ENCODE results near the gene UNC93A.
"Not testable (repeated sequence)": the region's sequence is repeated elsewhere in the genome, so short reads cannot be mapped to it uniquely, and the experiment has no call there.

Gene UNC93A

GRCh38 chr6:167272696-167273379, 18.3 kb upstream of the UNC93A start:
- no peaks in the 10 kb centered on the region for H3K27me3 ChIP-seq (ENCODE audit: insufficient read depth, low read length)

DNA sequence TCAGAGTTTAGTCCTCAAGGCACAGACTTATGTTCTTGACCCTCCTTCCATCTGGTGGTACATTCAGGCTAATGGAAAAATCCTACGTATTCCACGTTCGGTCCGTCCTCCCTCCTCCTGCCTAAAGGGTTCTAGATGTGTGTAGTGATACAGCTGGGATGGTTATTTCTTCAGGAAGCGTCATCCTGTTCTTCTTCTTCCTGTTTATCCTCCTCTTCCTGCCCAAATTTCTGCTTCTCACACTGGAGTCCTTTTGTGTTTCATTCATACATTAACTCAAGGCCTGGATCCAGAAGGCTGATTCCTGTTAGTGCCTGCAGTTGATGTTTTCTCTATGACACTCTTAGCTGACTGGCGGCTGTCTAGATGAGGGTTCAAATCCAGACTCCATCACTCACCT, 16.8 kb upstream of the UNC93A start:
- no peak overlapping the region for H3K4me3 ChIP-seq (ENCODE audit: low read depth, low read length)
- H3K36me3 ChIP-seq (ENCODE audit: insufficient read depth, low read length) = no peaks in the 10 kb centered on the region
- no peaks in the 10 kb centered on the region for H3K27me3 ChIP-seq (ENCODE audit: insufficient read depth, low read length)
- no peak overlapping the region for H2AFZ ChIP-seq (ENCODE audit: low read length, unreplicated experiment)
- no peaks in the 10 kb centered on the region for H3K4me1 ChIP-seq (ENCODE audit: control insufficient read depth, insufficient read depth, low read length, unreplicated experiment)
- H3K79me2 ChIP-seq (ENCODE audit: control insufficient read depth, insufficient read depth, low read length, unreplicated experiment) = no peaks in the 10 kb centered on the region
- no peak overlapping the region for H3K27ac ChIP-seq (ENCODE audit: low read depth, low read length)

More at GRCh38 chr6:167272696-167273379, 18.3 kb upstream of the UNC93A start:
- Histone ChIP-seq H3K36me3 (ENCODE audit: insufficient read depth, low read length) (no peaks in the 10 kb centered on the region), H3K79me2 (ENCODE audit: control insufficient read depth, insufficient read depth, low read length, unreplicated experiment) (no peaks in the 10 kb centered on the region), H3K27ac (ENCODE audit: low read depth, low read length) (no peak overlapping the region), H2AFZ (ENCODE audit: low read length, unreplicated experiment) (no peak overlapping the region), H3K4me3 (ENCODE audit: low read depth, low read length) (no peak overlapping the region), H3K4me1 (ENCODE audit: control insufficient read depth, insufficient read depth, low read length, unreplicated experiment) (no peaks in the 10 kb centered on the region)

DNA sequence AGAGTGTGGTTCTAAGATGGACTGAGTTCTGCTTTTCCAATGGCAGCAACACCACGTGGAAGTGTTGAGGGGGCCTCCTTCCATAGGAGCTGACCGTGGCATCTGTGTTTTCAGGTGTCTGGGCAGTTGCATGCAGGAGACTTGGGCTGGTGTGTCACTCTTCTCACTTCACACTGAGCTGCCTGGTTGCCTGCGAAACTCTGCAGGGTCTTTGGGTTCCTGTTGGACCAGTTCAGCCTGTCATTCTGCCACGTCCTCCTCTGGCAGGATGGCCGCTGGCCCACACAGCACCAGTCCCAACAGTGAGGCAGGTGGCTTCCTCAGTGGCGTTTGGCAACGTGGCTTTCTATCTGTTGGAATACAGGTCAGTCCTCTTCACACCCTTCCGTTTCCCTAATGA, 16.1 kb upstream of the UNC93A start:
- Histone ChIP-seq H3K4me1 (ENCODE audit: control insufficient read depth, insufficient read depth, low read length, unreplicated experiment) (no peaks in the 10 kb centered on the region), H3K27ac (ENCODE audit: low read depth, low read length) (no peak overlapping the region), H3K27me3 (ENCODE audit: insufficient read depth, low read length) (no peaks in the 10 kb centered on the region)

GRCh38 chr6:167275436-167275835, 15.7 kb upstream of the UNC93A start:
- Histone ChIP-seq H3K4me1 (ENCODE audit: control insufficient read depth, insufficient read depth, low read length, unreplicated experiment) (no peaks in the 10 kb centered on the region), H3K4me3 (ENCODE audit: low read depth, low read length) (no peak overlapping the region), H3K27me3 (ENCODE audit: insufficient read depth, low read length) (no peaks in the 10 kb centered on the region), H3K79me2 (ENCODE audit: control insufficient read depth, insufficient read depth, low read length, unreplicated experiment) (no peaks in the 10 kb centered on the region), H3K27ac (ENCODE audit: low read depth, low read length) (no peak overlapping the region), H3K36me3 (ENCODE audit: insufficient read depth, low read length) (no peaks in the 10 kb centered on the region), H2AFZ (ENCODE audit: low read length, unreplicated experiment) (no peak overlapping the region)

More for the DNA sequence above, 16.1 kb upstream of the UNC93A start:
- no peaks in the 10 kb centered on the region for H3K79me2 ChIP-seq (ENCODE audit: control insufficient read depth, insufficient read depth, low read length, unreplicated experiment)
- H2AFZ ChIP-seq (ENCODE audit: low read length, unreplicated experiment) = no peak overlapping the region
- H3K36me3 ChIP-seq (ENCODE audit: insufficient read depth, low read length) = no peaks in the 10 kb centered on the region
- H3K4me3 ChIP-seq (ENCODE audit: low read depth, low read length) = no peak overlapping the region

DNA sequence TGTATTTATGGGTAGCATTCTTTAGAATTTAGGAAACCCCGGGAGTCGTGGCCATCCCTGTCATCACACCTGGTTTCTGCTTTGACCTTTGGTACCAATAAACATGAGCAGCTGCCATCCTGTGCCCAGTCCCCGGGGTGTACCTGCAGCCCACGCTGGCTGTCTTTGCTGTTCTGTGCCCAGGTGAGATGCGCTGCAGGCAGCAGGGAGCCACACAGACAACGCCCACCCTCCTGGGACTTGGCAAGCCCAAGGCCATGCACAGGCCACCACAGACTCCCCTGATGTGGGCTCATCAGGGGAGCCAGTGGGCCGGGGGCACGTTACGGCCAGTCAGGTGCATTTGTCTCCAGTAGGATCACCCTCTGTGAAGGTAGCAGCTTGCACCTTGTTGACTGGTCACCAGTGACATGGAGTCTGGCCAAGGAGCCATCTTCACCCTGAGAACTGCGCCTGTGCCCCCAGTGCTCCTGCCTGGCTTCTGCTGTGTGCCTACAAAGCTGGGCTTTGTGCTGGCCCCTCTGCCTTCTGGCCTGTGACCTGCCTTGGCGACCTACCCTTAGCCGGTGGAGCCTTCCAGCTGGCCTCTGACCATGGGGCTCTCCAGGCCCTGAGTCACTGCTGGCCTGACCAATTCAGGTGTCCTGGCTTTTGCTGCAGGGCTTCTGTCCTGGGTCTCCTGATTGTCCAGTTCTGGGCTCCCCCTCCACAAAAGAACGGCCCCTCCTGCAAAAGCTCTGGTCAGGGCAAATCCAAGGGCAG, 14.2 kb upstream of the UNC93A start:
- Histone ChIP-seq H3K27ac (ENCODE audit: low read depth, low read length) (no peak overlapping the region), H2AFZ (ENCODE audit: low read length, unreplicated experiment) (no peak overlapping the region), H3K36me3 (ENCODE audit: insufficient read depth, low read length) (no peaks in the 10 kb centered on the region), H3K4me1 (ENCODE audit: control insufficient read depth, insufficient read depth, low read length, unreplicated experiment) (no peaks in the 10 kb centered on the region), H3K27me3 (ENCODE audit: insufficient read depth, low read length) (no peaks in the 10 kb centered on the region), H3K4me3 (ENCODE audit: low read depth, low read length) (no peak overlapping the region), H3K79me2 (ENCODE audit: control insufficient read depth, insufficient read depth, low read length, unreplicated experiment) (no peaks in the 10 kb centered on the region)

GRCh38 chr6:167278173-167278940, 12.8 kb upstream of the UNC93A start:
- not testable (repeated sequence) for H3K79me2 ChIP-seq (ENCODE audit: control insufficient read depth, insufficient read depth, low read length, unreplicated experiment); H3K4me3 ChIP-seq (ENCODE audit: low read depth, low read length); H3K27ac ChIP-seq (ENCODE audit: low read depth, low read length); H3K36me3 ChIP-seq (ENCODE audit: insufficient read depth, low read length); H3K27me3 ChIP-seq (ENCODE audit: insufficient read depth, low read length); H2AFZ ChIP-seq (ENCODE audit: low read length, unreplicated experiment); H3K4me1 ChIP-seq (ENCODE audit: control insufficient read depth, insufficient read depth, low read length, unreplicated experiment)

DNA sequence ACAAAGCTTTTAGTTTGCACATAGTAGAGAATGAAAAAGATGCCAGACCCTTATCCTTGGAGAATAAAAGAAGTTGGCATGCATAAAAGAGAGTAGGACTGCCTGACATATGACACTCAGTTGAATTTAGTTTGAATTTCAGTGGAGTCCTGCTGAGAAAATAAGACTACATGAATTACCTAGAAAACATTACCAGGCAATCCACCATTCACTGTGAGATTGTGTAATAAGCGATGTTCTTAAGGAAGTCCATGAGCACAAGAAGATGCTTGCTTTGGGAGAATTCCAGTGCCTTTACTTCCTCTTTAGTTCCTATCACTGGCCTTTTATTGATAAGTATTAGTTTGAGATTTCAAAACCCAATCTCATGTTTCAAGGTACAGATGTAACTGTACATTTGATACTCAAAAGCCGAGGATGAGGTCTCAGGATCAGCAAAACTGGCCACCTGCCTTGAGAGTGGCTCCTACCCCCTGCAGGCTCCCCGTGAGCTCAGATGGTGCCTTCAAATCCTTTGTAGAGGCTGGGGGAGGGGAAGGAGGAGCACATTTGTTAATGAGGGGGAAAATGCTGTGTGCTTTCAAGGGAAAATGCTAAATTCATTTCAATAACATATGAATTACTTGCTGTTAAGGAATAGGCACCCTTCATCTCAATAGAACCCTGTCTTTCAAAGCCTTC, 11.2 kb upstream of the UNC93A start:
- Histone ChIP-seq H3K27me3 (ENCODE audit: insufficient read depth, low read length) (no peaks in the 10 kb centered on the region), H3K79me2 (ENCODE audit: control insufficient read depth, insufficient read depth, low read length, unreplicated experiment) (no peaks in the 10 kb centered on the region), H2AFZ (ENCODE audit: low read length, unreplicated experiment) (no peak overlapping the region), H3K4me3 (ENCODE audit: low read depth, low read length) (no peak overlapping the region), H3K27ac (ENCODE audit: low read depth, low read length) (no peak overlapping the region), H3K36me3 (ENCODE audit: insufficient read depth, low read length) (no peaks in the 10 kb centered on the region), H3K4me1 (ENCODE audit: control insufficient read depth, insufficient read depth, low read length, unreplicated experiment) (no peaks in the 10 kb centered on the region)

GRCh38 chr6:167280466-167280865, 10.6 kb upstream of the UNC93A start:
- H2AFZ ChIP-seq (ENCODE audit: low read length, unreplicated experiment); H3K4me1 ChIP-seq (ENCODE audit: control insufficient read depth, insufficient read depth, low read length, unreplicated experiment); H3K36me3 ChIP-seq (ENCODE audit: insufficient read depth, low read length); H3K79me2 ChIP-seq (ENCODE audit: control insufficient read depth, insufficient read depth, low read length, unreplicated experiment); H3K27me3 ChIP-seq (ENCODE audit: insufficient read depth, low read length); H3K27ac ChIP-seq (ENCODE audit: low read depth, low read length); H3K4me3 ChIP-seq (ENCODE audit: low read depth, low read length): not testable (repeated sequence)

- no peaks in the 10 kb centered on the region for H3K4me1 ChIP-seq (ENCODE audit: control insufficient read depth, insufficient read depth, low read length, unreplicated experiment)
- H2AFZ ChIP-seq (ENCODE audit: low read length, unreplicated experiment) = no peak overlapping the region
- no peaks in the 10 kb centered on the region for H3K27me3 ChIP-seq (ENCODE audit: insufficient read depth, low read length)
- H3K36me3 ChIP-seq (ENCODE audit: insufficient read depth, low read length) = no peaks in the 10 kb centered on the region
- no peaks in the 10 kb centered on the region for H3K79me2 ChIP-seq (ENCODE audit: control insufficient read depth, insufficient read depth, low read length, unreplicated experiment)
- H3K4me3 ChIP-seq (ENCODE audit: low read depth, low read length) = no peak overlapping the region
- H3K27ac ChIP-seq (ENCODE audit: low read depth, low read length) = no peak overlapping the region
Observed at GRCh38 chr6:167282165-167282564, 8.9 kb upstream of the UNC93A start.

DNA sequence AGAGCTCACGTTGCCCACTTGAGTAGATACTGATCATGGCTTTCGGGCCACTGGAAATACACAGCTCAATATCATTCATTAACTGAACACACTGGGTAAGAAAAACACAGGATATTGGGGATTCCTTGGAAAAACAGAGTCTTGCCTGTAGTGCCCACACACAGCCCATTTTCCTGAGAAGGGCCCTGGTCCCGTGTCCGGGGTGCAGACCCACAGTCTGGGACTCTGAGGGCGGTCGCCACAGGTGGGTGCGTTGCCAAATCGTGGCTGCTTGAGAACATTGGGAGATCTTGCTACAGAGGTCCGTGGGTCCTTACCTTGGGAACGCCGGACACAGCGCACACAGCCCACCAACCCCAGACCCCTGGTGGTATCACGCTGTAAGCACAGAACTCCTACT, 6.5 kb upstream of the UNC93A start:
- not testable (repeated sequence) for H3K79me2 ChIP-seq (ENCODE audit: control insufficient read depth, insufficient read depth, low read length, unreplicated experiment); H3K27ac ChIP-seq (ENCODE audit: low read depth, low read length); H3K4me3 ChIP-seq (ENCODE audit: low read depth, low read length); H3K27me3 ChIP-seq (ENCODE audit: insufficient read depth, low read length); H2AFZ ChIP-seq (ENCODE audit: low read length, unreplicated experiment); H3K36me3 ChIP-seq (ENCODE audit: insufficient read depth, low read length); H3K4me1 ChIP-seq (ENCODE audit: control insufficient read depth, insufficient read depth, low read length, unreplicated experiment)
